Mucosa of descending colon (tissue), 3 donors: ENCODE data around the gene PABPC4L. TPM values are rescaled to one million over a fixed set of nuclear protein-coding genes. Genes with fewer than 3 reads are reported as not detected.
A peak's percentile ranks its signal among the peaks of the same experiment; 100 is the strongest.
"Not testable (repeated sequence)": the region's sequence is repeated elsewhere in the genome, so short reads cannot be mapped to it uniquely, and the experiment has no call there.

Source experiments
- ATAC-seq: fragments of 200-7000 bp; cut with Tn5 transposase; one replicate; pipeline ENCODE4 v1.9.1; 2020; ENCODE audit warnings: mild to moderate bottlenecking, moderate library complexity
- DNase-seq, 3 donors: peaks; one replicate each; pipeline ENCODE4 v3.0.0-alpha.2; 2020
- H3K36me3 ChIP-seq: fragments of 200-600 bp; one replicate; pipeline ENCODE4 v1.8.0; 2021; ENCODE audit warnings: low read depth, mild to moderate bottlenecking
- H3K4me1 ChIP-seq: fragments of 200-600 bp; one replicate; pipeline ENCODE4 v1.8.0; 2021; ENCODE audit warnings: low read depth, mild to moderate bottlenecking
- H3K4me3 ChIP-seq: fragments of 200-600 bp; one replicate; pipeline ENCODE4 v1.8.0; 2021; ENCODE audit warnings: mild to moderate bottlenecking
- H3K9me3 ChIP-seq: fragments of 200-600 bp; one replicate; pipeline ENCODE4 v1.8.0; 2021; ENCODE audit warnings: mild to moderate bottlenecking
- intact Hi-C, 2 donors: fragments of 100-400 bp; cut with DNase I in 1 of 2; cut with micrococcal nuclease in 1 of 2; formaldehyde crosslinking; loops; one replicate each; pipeline versions ENCODE4 v1.11.0 to v1.11.1; 2022; cut with DNase I, micrococcal nuclease
- total RNA-seq, 3 donors: library from RNA; stranded (reverse); fragmentation: NEBNext Ultra II Directional in 2 of 3; extraction: Animal tissue kit (Norgen Biotek cat#: 25700) in 2 of 3; gene quantifications; one replicate each; pipeline versions ENCODE4 v1.2.1 to v1.2.4, GENCODE V29; 2021 to 2023
- TF ChIP-seq, protein P1 (sequence below): fragments of 200-600 bp; IDR thresholded peaks from one replicate; pipeline ENCODE4 v1.8.0; 2022; ENCODE audit warnings: antibody characterized with exemption, mild to moderate bottlenecking
- donor health status: DM: no; HTN: no; CAD: no; lungs with moderate emphysema.
- donor health status: DM: no; HTN: no; CAD: no.
- donor health status: DM: no; HTN: yes; CAD: no.

The PABPC4L gene
- total RNA-seq, 3 donors from 2014 or later, result 0.17 to 0.70 TPM; not detected in 1

DNA sequence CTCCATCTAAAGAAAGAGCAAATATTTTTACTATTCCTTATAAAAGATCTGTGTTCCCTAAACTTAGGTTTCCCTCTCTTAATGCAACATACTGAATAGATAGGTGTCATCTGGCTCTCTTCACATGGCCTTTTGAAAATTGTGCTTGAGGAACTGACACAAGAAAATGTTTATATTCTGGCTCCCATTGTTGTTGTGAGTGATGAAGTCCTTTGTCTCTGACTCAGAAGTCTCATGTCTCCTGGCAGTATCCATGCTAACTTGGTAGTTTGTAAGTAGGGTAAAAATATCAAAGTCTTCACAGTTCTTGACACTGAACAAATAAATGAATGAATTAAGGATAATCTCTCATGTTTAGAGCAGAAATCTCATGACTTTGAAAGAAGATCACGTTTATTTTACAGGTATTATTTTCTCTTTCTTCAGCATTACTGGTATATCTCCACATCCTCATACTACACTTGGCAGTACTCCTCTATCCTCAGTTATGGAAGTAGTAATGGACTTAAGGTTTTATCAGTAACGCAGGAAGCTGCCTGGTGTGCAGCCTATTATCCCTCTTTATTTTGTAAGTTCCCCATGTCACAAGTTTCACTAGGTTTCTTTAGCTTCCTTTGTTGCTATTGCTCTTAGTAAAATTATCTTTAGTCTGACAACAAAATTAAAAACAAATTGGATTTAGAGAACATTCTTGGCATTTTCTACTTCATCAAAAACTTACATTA lies 14.2 kb upstream of the PABPC4L start:
- H3K9me3 ChIP-seq, result peaks cover 2% of the 10 kb centered on the region
- H3K4me3 ChIP-seq, result no peak overlapping the region
- no peak for ATAC-seq
- intact Hi-C loops, result no loop called here
- H3K4me1 ChIP-seq, result no peaks in the 10 kb centered on the region
- TF ChIP-seq, protein P1, sequence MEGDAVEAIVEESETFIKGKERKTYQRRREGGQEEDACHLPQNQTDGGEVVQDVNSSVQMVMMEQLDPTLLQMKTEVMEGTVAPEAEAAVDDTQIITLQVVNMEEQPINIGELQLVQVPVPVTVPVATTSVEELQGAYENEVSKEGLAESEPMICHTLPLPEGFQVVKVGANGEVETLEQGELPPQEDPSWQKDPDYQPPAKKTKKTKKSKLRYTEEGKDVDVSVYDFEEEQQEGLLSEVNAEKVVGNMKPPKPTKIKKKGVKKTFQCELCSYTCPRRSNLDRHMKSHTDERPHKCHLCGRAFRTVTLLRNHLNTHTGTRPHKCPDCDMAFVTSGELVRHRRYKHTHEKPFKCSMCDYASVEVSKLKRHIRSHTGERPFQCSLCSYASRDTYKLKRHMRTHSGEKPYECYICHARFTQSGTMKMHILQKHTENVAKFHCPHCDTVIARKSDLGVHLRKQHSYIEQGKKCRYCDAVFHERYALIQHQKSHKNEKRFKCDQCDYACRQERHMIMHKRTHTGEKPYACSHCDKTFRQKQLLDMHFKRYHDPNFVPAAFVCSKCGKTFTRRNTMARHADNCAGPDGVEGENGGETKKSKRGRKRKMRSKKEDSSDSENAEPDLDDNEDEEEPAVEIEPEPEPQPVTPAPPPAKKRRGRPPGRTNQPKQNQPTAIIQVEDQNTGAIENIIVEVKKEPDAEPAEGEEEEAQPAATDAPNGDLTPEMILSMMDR, result no peak
- no peak for DNase-seq
- H3K36me3 ChIP-seq, result no peaks in the 10 kb centered on the region

DNA sequence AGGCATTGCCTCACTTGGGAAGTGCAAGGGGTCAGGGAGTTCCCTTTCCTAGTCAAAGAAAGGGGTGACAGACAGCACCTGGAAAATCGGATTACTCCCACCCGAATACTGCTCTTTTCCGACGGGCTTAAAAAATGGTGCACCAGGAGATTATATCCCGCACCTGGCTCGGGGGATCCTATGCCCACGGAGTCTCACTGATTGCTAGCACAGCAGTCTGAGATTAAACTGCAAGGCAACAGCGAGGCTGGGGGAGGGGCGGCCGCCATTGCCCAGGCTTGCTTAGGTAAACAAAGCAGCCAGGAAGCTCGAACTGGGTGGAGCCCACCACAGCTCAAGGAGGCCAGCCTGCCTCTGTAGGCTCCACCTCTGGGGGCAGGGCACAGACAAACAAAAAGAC lies 6.4 kb upstream of the PABPC4L start:
- H3K36me3 ChIP-seq, DNase-seq, H3K4me1 ChIP-seq, ATAC-seq, intact Hi-C loops, H3K4me3 ChIP-seq, H3K9me3 ChIP-seq: not testable (repeated sequence)

DNA sequence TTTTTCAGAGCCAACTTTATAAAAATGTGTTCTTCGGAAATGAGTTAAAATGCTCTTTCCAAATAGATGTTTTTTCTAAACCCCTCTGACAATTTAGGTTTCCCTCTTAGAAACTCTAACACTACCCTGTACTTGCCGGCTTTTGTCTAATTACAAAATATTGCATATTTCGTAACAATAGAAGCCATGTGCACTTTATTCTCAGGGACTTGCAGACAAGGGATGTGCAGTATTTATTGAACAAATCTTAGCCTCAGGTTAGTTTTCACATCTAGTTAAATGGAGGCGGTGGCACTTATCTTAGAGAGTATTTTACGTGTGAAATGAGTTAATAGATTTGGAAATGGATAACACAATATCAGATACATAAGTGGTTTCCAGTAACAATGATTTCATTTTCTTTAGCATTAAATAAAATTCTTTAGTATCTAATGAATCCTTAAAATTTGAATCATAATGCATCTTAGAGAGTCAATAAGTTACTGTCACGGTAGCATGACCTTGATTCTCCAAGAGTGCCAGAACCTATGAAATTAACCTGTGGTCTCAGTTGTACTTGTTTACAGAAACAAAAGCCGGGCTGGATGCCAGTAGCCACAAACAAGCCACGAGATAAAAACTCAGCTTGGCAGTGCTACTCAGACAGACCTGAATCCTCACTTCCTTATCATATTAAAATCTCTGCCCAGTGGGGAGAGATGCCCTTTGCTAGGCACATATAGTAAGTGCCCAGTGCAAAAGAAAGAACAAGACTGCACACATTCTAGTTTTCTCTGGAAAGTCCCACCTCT lies 772 bp upstream of the PABPC4L start:
- ATAC-seq, result no peak

DNA sequence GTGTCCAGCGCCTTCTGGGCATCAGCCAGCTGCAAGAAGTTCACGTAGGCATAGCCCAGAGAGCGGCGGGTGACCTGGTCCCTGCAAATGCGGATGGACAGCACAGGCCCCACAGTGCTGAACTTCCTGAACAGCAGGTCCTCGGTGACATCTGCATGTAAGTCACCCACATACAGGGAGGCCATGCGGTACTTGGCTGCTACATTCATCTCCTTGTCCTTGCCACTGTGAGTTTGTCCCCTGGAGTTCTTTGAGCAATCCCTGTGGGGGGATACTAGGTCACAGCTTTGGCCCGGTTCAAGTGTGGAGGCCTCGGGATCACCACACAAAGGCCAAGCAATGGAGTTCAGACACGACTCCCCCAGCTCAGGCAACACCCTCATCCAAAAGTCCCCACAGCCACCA lies 776 bp downstream of the PABPC4L start:
- no peaks in the 10 kb centered on the region for H3K9me3 ChIP-seq
- DNase-seq (no peak), ATAC-seq (no peak)
- intact Hi-C loops, result no loop called here
- H3K4me1 ChIP-seq, result no peaks in the 10 kb centered on the region
- TF ChIP-seq, protein P1, result no peak
- no peak overlapping the region for H3K4me3 ChIP-seq
- no peaks in the 10 kb centered on the region for H3K36me3 ChIP-seq

More for the DNA sequence above, 772 bp upstream of the PABPC4L start:
- no peaks in the 10 kb centered on the region for H3K4me1 ChIP-seq
- no peaks in the 10 kb centered on the region for H3K9me3 ChIP-seq
- no peak overlapping the region for H3K4me3 ChIP-seq
- H3K36me3 ChIP-seq, result no peaks in the 10 kb centered on the region
- TF ChIP-seq, protein P1, result no peak
- intact Hi-C loops, result no loop called here
- DNase-seq, result peak in 1 of 3 donors; percentile 1

DNA sequence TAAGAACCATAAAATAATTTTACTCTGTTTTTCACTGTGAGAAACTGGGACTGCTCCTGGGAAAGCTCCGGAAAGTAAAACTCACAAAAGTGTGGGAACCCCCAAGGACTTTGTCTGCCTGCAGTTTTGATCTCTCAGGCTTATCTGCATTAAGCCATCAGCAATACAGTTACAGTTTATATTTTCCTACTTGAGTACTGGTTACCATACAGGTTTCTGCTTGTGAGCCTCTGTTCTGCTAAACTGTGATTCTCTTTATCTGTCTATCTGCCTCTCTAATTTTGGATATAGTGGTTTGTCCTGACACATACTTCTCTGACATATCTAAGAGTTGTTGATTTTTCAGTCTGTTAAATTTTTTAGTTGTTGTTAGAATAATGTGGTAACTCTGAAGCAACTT lies 11.6 kb downstream of the PABPC4L start:
- ATAC-seq (no peak), DNase-seq (no peak)
- TF ChIP-seq, protein P1, result no peak
- H3K36me3 ChIP-seq, result no peaks in the 10 kb centered on the region
- no peak overlapping the region for H3K4me3 ChIP-seq
- peaks cover 7% of the 10 kb centered on the region for H3K9me3 ChIP-seq
- intact Hi-C loops, result no loop called here
- no peaks in the 10 kb centered on the region for H3K4me1 ChIP-seq

DNA sequence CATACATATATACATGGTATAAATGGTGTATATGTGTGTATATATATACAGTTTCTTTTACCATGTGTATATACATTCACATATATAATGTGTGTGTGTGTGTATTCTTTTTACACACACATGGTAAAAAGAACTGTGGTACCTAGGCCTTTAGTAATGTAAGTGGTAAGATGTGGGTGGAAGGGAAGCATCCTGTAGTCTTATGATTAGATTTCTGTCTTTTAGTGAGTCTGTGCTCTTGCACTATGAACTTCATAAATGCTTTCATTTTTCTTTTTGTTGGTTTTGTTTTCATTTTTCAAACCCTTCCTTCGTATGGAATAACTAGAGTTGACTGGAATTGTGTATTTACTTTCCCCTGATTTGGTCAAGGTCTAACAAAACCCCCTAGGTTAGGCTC lies 12.1 kb downstream of the PABPC4L start:
- Histone ChIP-seq H3K4me1 (no peaks in the 10 kb centered on the region), H3K36me3 (no peaks in the 10 kb centered on the region), H3K9me3 (peaks cover 7% of the 10 kb centered on the region), H3K4me3 (no peak overlapping the region)
- intact Hi-C loops, result no loop called here
- ATAC-seq, result no peak
- no peak for DNase-seq
- TF ChIP-seq, protein P1, result no peak
